GM18498 (cell line): Measurements from ENCODE around the gene ZC3H4.

Experiments used
- ATAC-seq: cut with Tn5 transposase; IDR thresholded peaks from one replicate; pipeline ENCODE4 v1.9.1; 2021; ENCODE audit warnings: mild to moderate bottlenecking, moderate library complexity; ENCODE audit not compliant: unreplicated experiment

Gene ZC3H4

GRCh38 chr19:47022541-47023447 is 90.8 kb downstream of the ZC3H4 start:
- no peak for ATAC-seq

GRCh38 chr19:47022140-47022536 is 91.4 kb downstream of the ZC3H4 start:
- ATAC-seq: no peak

GRCh38 chr19:47021536-47022139 is 91.9 kb downstream of the ZC3H4 start:
- ATAC-seq: no peak

- ATAC-seq: no peak
These were observed 92.5 kb downstream of the ZC3H4 start for GRCh38 chr19:47020992-47021496.

- no peak for ATAC-seq
These were observed 93.3 kb downstream of the ZC3H4 start for GRCh38 chr19:47020132-47020805.

- no peak for ATAC-seq
These were observed 94.0 kb downstream of the ZC3H4 start, which contains the start of gene NPAS1 for GRCh38 chr19:47019431-47020041. Gene NPAS1 (plus strand): TSS chr19:47019837. CDS start chr19:47021048, 1,211 bp downstream.

- no peak for ATAC-seq
These were observed 94.7 kb downstream of the ZC3H4 start for GRCh38 chr19:47018923-47019322.
